Measurements from ENCODE around the gene PACSIN2.

PACSIN2 gene

DNA sequence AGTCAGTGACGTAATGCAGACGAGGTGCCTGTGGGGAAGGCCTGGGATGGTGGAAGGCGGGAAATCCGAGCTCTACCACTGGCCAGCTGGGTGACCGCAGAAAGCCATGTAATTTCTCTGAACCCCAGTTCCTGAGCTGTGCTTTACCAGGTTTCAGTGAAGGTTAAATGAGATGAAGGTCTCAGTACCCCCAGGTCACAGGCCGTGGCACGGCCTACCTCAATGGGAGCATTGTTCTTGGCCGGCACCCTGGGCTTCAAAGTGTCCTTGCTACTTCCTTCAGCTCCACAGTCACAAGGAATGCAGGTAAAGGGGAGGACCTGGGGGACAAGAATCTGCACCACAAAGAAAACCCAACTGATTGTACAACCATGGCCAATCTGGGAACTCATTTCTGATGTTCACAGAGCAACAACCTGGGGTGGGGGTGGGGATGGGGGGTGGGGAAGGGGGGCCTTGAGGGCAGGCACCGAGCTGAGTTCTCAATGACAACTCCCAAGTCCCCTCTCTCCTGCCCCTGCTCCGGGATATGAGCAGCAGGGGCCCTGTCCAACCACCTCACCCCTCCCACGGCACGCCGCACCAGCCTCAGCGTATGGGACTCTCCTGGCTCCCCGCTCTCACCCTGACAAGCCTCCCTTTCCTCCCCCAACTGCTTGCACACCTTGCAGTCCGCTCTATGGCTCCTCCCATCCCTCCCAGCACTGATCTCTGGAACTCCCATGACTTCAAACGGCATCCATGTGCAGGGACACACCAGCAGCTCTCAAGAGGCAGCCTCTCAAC, 98.8 kb downstream of the PACSIN2 start:
- TF ChIP-seq, protein P1, sequence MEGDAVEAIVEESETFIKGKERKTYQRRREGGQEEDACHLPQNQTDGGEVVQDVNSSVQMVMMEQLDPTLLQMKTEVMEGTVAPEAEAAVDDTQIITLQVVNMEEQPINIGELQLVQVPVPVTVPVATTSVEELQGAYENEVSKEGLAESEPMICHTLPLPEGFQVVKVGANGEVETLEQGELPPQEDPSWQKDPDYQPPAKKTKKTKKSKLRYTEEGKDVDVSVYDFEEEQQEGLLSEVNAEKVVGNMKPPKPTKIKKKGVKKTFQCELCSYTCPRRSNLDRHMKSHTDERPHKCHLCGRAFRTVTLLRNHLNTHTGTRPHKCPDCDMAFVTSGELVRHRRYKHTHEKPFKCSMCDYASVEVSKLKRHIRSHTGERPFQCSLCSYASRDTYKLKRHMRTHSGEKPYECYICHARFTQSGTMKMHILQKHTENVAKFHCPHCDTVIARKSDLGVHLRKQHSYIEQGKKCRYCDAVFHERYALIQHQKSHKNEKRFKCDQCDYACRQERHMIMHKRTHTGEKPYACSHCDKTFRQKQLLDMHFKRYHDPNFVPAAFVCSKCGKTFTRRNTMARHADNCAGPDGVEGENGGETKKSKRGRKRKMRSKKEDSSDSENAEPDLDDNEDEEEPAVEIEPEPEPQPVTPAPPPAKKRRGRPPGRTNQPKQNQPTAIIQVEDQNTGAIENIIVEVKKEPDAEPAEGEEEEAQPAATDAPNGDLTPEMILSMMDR (IDR thresholded peaks at IDR 0.05), result no peak
- peaks cover 13% of the 10 kb centered on the region for H3K79me2 ChIP-seq
- no peaks in the 10 kb centered on the region for H3K4me1 ChIP-seq
- H3K36me3 ChIP-seq (ENCODE audit: control insufficient read depth, insufficient read depth, low read length), result no peaks in the 10 kb centered on the region
- H3K9me3 ChIP-seq (ENCODE audit: control insufficient read depth, low read length), result no peaks in the 10 kb centered on the region
- H3K27me3 ChIP-seq (ENCODE audit: control insufficient read depth, insufficient read depth, low read length), result no peaks in the 10 kb centered on the region
- no peak overlapping the region for H2AFZ ChIP-seq
- no peak overlapping the region for H3K9ac ChIP-seq
- no peak overlapping the region for H3K4me3 ChIP-seq (ENCODE audit: low read depth, low read length)
- H3K27ac ChIP-seq, result no peak overlapping the region
- H3K4me2 ChIP-seq (ENCODE audit: low read length), result no peak overlapping the region

DNA sequence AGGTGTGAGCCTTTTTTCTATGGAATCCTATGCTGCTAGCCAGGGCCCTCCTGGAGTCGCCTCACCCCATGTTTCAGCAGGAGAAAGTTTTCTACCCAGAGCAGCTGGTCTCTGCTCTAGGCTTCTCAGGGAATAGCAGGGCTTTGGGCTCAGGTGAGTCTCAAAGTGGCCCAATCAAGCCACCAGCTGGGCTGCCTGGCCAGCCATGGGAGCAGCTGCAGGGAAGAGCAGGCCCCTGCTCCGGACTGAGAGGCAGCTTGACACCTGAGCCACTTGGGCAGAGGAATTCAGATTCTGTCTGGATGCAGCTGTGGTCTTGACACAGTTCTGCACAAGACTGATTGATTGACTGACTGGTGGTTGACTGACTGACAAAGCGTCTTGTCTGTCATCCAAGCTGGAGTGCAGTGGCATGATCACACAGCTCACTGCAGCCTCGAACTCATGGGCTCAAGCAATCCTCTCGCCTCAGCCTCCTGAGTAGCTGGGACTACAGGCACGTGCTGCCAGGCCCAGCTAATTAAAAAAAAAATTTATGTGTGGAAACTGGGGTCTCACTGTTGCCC, 100.4 kb downstream of the PACSIN2 start:
- H3K4me1 ChIP-seq, result no peaks in the 10 kb centered on the region
- H2AFZ ChIP-seq, result no peak overlapping the region
- no peak overlapping the region for H3K9ac ChIP-seq
- no peaks in the 10 kb centered on the region for H3K36me3 ChIP-seq (ENCODE audit: control insufficient read depth, insufficient read depth, low read length)
- TF ChIP-seq, protein P1 (IDR thresholded peaks at IDR 0.05), result no peak
- peaks cover 13% of the 10 kb centered on the region for H3K79me2 ChIP-seq
- H3K4me2 ChIP-seq (ENCODE audit: low read length), result no peak overlapping the region
- H3K4me3 ChIP-seq (ENCODE audit: low read depth, low read length), result no peak overlapping the region
- H3K9me3 ChIP-seq (ENCODE audit: control insufficient read depth, low read length), result no peaks in the 10 kb centered on the region
- no peak overlapping the region for H3K27ac ChIP-seq
- H3K27me3 ChIP-seq (ENCODE audit: control insufficient read depth, insufficient read depth, low read length), result no peaks in the 10 kb centered on the region

DNA sequence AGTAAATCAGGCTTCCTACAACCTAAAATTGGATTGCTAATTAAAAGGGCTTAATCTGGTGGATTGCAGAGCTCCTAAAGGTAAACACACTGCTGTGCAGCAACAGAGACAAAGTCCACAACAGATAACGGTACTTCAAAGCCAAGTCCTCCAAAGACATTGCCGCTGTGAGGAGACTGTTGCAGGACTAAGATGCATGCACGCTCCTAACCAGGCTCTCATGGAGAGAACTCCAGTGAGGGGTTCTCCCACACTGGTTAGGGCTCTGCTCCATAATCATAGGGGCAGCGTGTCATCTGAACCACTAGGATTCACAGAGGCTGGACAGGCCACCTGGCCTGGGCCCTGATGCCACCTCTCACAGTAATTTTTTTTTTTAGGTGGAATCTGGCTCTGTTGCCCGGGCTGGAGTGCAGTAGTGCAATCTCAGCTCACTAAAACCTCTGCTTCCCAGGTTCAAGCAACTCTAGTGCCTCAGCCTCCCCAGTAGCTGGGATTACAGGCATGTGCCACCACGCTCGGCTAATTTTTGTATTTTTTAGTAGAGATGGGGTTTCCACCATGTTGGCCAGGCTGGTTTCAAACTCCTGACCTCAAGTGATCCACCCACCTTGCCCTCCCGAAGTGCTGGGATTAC, 101.0 kb downstream of the PACSIN2 start:
- Histone ChIP-seq H3K36me3 (ENCODE audit: control insufficient read depth, insufficient read depth, low read length) (no peaks in the 10 kb centered on the region), H2AFZ (no peak overlapping the region), H3K27me3 (ENCODE audit: control insufficient read depth, insufficient read depth, low read length) (no peaks in the 10 kb centered on the region), H3K4me1 (no peaks in the 10 kb centered on the region), H3K27ac (no peak overlapping the region), H3K79me2 (peaks cover 13% of the 10 kb centered on the region), H3K9me3 (ENCODE audit: control insufficient read depth, low read length) (no peaks in the 10 kb centered on the region), H3K4me3 (ENCODE audit: low read depth, low read length) (no peak overlapping the region), H3K4me2 (ENCODE audit: low read length) (no peak overlapping the region), H3K9ac (no peak overlapping the region)
- TF ChIP-seq, protein P1 (IDR thresholded peaks at IDR 0.05), result no peak

DNA sequence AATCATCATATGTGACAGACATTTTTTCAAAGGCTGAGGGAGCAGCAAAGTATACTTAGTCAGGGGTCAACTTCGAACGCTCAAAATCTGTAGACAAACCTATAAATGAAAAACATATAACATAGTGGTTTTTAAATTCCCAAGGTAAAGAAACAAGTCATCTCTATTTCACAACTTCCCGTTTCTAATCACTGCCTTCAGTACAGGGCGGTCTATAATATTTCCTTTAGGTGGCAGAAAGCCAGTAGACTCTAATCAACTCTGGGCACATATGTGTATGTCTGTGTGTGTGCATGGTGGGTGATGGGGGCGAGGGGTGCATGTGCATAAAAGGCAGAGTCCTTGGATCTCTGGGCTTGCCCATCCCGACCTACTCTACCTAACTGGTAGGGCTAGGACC, 102.9 kb downstream of the PACSIN2 start:
- H3K4me1 ChIP-seq, result no peaks in the 10 kb centered on the region
- TF ChIP-seq, protein P1 (IDR thresholded peaks at IDR 0.05), result no peak
- no peak overlapping the region for H3K4me2 ChIP-seq (ENCODE audit: low read length)
- no peaks in the 10 kb centered on the region for H3K9me3 ChIP-seq (ENCODE audit: control insufficient read depth, low read length)
- no peak overlapping the region for H3K27ac ChIP-seq
- H3K27me3 ChIP-seq (ENCODE audit: control insufficient read depth, insufficient read depth, low read length), result no peaks in the 10 kb centered on the region
- no peak overlapping the region for H3K4me3 ChIP-seq (ENCODE audit: low read depth, low read length)
- no peak overlapping the region for H2AFZ ChIP-seq
- H3K36me3 ChIP-seq (ENCODE audit: control insufficient read depth, insufficient read depth, low read length), result no peaks in the 10 kb centered on the region
- H3K9ac ChIP-seq, result no peak overlapping the region
- peaks cover 9% of the 10 kb centered on the region for H3K79me2 ChIP-seq

All from parathyroid adenoma (tissue), 2 donors.